Neural cell (in vitro differentiated cells): Measurements from ENCODE around the gene STAT5B. TPM values are rescaled to one million over a fixed set of nuclear protein-coding genes. Genes with fewer than 3 reads are reported as not detected.
A peak's percentile ranks its signal among the peaks of the same experiment; 100 is the strongest.

Experiments used
- H2AFZ ChIP-seq: fragments of 200-600, 300-800 bp; sonication (generic), shearing (Covaris generic); 2 replicates; pipeline ENCODE4 v1.6.0; 2014; ENCODE audit warnings: low read depth, mild to moderate bottlenecking, antibody characterized with exemption, low read length, moderate library complexity
- H3F3A ChIP-seq: fragments of 200-600 bp; shearing (Covaris generic); 2 replicates; pipeline ENCODE4 v1.6.1; 2016; ENCODE audit warnings: mild to moderate bottlenecking, moderate library complexity, mixed read lengths, antibody characterized with exemption, low read length; ENCODE audit not compliant: insufficient read depth, poor library complexity, severe bottlenecking
- H3K27ac ChIP-seq: fragments of 200-600, 300-800 bp; sonication (generic), shearing (Covaris generic); 2 replicates; pipeline ENCODE4 v1.5.1; 2014; ENCODE audit warnings: mild to moderate bottlenecking, low read length, moderate library complexity
- H3K27me3 ChIP-seq: fragments of 300-800, 200-600 bp; sonication (generic), shearing (Covaris generic); 2 replicates; pipeline ENCODE4 v1.6.0; 2014; ENCODE audit warnings: mild to moderate bottlenecking, low read depth, low read length, moderate library complexity; ENCODE audit not compliant: insufficient read depth
- H3K36me3 ChIP-seq: fragments of 300-800, 200-600 bp; sonication (generic), shearing (Covaris generic); 2 replicates; pipeline ENCODE4 v1.5.1; 2014; ENCODE audit warnings: mild to moderate bottlenecking, antibody characterized with exemption, low read length, moderate library complexity; ENCODE audit not compliant: insufficient read depth
- H3K4me2 ChIP-seq: fragments of 300-800, 200-600 bp; sonication (generic), shearing (Covaris generic); 2 replicates; pipeline ENCODE4 v1.6.0; 2014; ENCODE audit warnings: mild to moderate bottlenecking, low read length
- H3K4me3 ChIP-seq: fragments of 300-800, 200-600 bp; sonication (generic), shearing (Covaris generic); 2 replicates; pipeline ENCODE4 v1.5.1; 2014; ENCODE audit warnings: mild to moderate bottlenecking, low read length, moderate library complexity
- H3K79me2 ChIP-seq: fragments of 200-600 bp; shearing (Covaris generic); replicated peaks from 2 replicates; pipeline ENCODE4 v1.6.0; 2014; ENCODE audit warnings: mild to moderate bottlenecking, low read length, moderate library complexity; ENCODE audit not compliant: insufficient read depth
- H3K9ac ChIP-seq: fragments of 300-800, 200-600 bp; sonication (generic), shearing (Covaris generic); 2 replicates; pipeline ENCODE4 v1.6.1; 2016; ENCODE audit warnings: mild to moderate bottlenecking, low read length, mixed read lengths
- H3K9me2 ChIP-seq: fragments of 200-600 bp; shearing (Covaris generic); 2 replicates; pipeline ENCODE4 v1.6.1; 2016; ENCODE audit warnings: mild to moderate bottlenecking, low read length, mixed read lengths; ENCODE audit not compliant: insufficient read depth
- H3K9me3 ChIP-seq: fragments of 200-600, 300-800 bp; sonication (generic), shearing (Covaris generic); 2 replicates; pipeline ENCODE4 v1.6.1; 2016; ENCODE audit warnings: mild to moderate bottlenecking, mixed run types, low read length, moderate library complexity, mixed read lengths
- H4K20me1 ChIP-seq: fragments of 200-600 bp; shearing (Covaris generic); 2 replicates; pipeline ENCODE4 v1.6.1; 2016; ENCODE audit warnings: mild to moderate bottlenecking, mixed run types; ENCODE audit not compliant: insufficient read depth
- EP300 ChIP-seq: fragments of 450-650 bp; conservative IDR thresholded peaks from 2 replicates; pipeline ENCODE4 v1.6.1; 2014; ENCODE audit warnings: antibody characterized with exemption, mild to moderate bottlenecking, moderate library complexity; ENCODE audit not compliant: poor library complexity, severe bottlenecking
- EZH2 ChIP-seq: fragments of 200-600, 300-800 bp; shearing (Covaris generic), sonication (generic); IDR thresholded peaks from 2 replicates; pipeline ENCODE4 v1.6.1; 2014; ENCODE audit warnings: antibody characterized with exemption, low read length, borderline replicate concordance, mild to moderate bottlenecking; ENCODE audit not compliant: insufficient read depth, poor library complexity, severe bottlenecking
- MXI1 ChIP-seq: fragments of 450-650 bp; conservative IDR thresholded peaks from 2 replicates; pipeline ENCODE4 v1.6.1; 2014; ENCODE audit warnings: antibody characterized with exemption, mild to moderate bottlenecking; ENCODE audit not compliant: poor library complexity, severe bottlenecking
- POLR2AphosphoS5 ChIP-seq: IDR thresholded peaks from 2 replicates; pipeline ENCODE4 v1.6.1; 2012
- RAD21 ChIP-seq: fragments of 450-650 bp; conservative IDR thresholded peaks from 2 replicates; pipeline ENCODE4 v1.6.1; 2014; ENCODE audit warnings: antibody characterized with exemption, mild to moderate bottlenecking, moderate library complexity
- SMC3 ChIP-seq: fragments of 450-650 bp; conservative IDR thresholded peaks from 2 replicates; pipeline ENCODE4 v1.6.1; 2014; ENCODE audit warnings: antibody characterized with exemption, mild to moderate bottlenecking, moderate library complexity; ENCODE audit not compliant: poor library complexity
- TAF1 ChIP-seq: IDR thresholded peaks from 2 replicates; pipeline ENCODE4 v1.6.1; 2012; ENCODE audit warnings: low read depth
- polyA plus RNA-seq: library from polyadenylated mRNA; depleted of rRNA; stranded (reverse); fragments of >200 nt; gene quantifications from 2 replicates; pipeline ENCODE4 v1.2.3, GENCODE V29; 2014
- TF ChIP-seq, protein P1 (sequence below): IDR thresholded peaks from 2 replicates; pipeline ENCODE4 v1.6.1; 2012; ENCODE audit warnings: borderline replicate concordance
- TF ChIP-seq, protein P2 (sequence below): fragments of 450-650 bp; IDR thresholded peaks from 2 replicates; pipeline ENCODE4 v1.5.1; 2014; ENCODE audit warnings: antibody characterized with exemption, mild to moderate bottlenecking, moderate library complexity; ENCODE audit not compliant: poor library complexity, severe bottlenecking

Gene STAT5B
- polyA plus RNA-seq, 1 donor from 2014 or later: 47.4 TPM

DNA sequence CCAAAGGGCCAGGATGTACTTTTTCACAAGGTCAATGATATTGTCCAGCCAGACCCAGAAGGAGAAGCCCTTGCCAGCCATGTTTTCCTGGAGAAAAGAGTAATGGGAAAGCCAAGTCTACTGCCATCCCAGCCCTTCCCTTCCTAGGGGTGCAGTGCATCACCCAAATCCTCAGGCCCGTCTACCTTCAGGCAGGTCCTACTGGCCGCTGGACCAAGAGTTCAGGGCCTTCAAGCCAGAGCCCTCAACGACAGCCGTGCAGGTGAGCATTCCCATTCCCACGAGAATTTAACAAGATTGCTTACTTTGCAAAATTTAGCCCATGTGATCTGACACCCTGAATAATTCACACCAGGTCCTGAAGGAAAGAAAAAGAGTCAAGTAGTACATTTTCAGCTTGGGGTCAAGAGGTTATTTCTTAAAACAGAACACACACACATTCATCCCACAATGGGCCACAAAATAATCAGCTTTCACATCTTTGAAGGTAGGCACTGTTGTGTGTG, 47.1 kb upstream of the STAT5B start:
- H3K9me3 ChIP-seq: no peaks in the 10 kb centered on the region
- no peak overlapping the region for H3K9ac ChIP-seq
- no peaks in the 10 kb centered on the region for H3F3A ChIP-seq
- H3K36me3 ChIP-seq: no peaks in the 10 kb centered on the region
- no peaks in the 10 kb centered on the region for H3K9me2 ChIP-seq
- no peaks in the 10 kb centered on the region for H4K20me1 ChIP-seq
- no peaks in the 10 kb centered on the region for H3K27me3 ChIP-seq
- H3K4me2 ChIP-seq: no peak overlapping the region
- H3K27ac ChIP-seq: no peak overlapping the region
- H3K4me3 ChIP-seq: no peak overlapping the region
- TF ChIP-seq, protein P1, sequence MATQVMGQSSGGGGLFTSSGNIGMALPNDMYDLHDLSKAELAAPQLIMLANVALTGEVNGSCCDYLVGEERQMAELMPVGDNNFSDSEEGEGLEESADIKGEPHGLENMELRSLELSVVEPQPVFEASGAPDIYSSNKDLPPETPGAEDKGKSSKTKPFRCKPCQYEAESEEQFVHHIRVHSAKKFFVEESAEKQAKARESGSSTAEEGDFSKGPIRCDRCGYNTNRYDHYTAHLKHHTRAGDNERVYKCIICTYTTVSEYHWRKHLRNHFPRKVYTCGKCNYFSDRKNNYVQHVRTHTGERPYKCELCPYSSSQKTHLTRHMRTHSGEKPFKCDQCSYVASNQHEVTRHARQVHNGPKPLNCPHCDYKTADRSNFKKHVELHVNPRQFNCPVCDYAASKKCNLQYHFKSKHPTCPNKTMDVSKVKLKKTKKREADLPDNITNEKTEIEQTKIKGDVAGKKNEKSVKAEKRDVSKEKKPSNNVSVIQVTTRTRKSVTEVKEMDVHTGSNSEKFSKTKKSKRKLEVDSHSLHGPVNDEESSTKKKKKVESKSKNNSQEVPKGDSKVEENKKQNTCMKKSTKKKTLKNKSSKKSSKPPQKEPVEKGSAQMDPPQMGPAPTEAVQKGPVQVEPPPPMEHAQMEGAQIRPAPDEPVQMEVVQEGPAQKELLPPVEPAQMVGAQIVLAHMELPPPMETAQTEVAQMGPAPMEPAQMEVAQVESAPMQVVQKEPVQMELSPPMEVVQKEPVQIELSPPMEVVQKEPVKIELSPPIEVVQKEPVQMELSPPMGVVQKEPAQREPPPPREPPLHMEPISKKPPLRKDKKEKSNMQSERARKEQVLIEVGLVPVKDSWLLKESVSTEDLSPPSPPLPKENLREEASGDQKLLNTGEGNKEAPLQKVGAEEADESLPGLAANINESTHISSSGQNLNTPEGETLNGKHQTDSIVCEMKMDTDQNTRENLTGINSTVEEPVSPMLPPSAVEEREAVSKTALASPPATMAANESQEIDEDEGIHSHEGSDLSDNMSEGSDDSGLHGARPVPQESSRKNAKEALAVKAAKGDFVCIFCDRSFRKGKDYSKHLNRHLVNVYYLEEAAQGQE: no peak
- no peak for TF ChIP-seq EP300
- no peak for TF ChIP-seq EZH2
- TF ChIP-seq MXI1: no peak
- TF ChIP-seq, protein P2, sequence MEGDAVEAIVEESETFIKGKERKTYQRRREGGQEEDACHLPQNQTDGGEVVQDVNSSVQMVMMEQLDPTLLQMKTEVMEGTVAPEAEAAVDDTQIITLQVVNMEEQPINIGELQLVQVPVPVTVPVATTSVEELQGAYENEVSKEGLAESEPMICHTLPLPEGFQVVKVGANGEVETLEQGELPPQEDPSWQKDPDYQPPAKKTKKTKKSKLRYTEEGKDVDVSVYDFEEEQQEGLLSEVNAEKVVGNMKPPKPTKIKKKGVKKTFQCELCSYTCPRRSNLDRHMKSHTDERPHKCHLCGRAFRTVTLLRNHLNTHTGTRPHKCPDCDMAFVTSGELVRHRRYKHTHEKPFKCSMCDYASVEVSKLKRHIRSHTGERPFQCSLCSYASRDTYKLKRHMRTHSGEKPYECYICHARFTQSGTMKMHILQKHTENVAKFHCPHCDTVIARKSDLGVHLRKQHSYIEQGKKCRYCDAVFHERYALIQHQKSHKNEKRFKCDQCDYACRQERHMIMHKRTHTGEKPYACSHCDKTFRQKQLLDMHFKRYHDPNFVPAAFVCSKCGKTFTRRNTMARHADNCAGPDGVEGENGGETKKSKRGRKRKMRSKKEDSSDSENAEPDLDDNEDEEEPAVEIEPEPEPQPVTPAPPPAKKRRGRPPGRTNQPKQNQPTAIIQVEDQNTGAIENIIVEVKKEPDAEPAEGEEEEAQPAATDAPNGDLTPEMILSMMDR: no peak
- TF ChIP-seq POLR2AphosphoS5: no peak
- no peak for TF ChIP-seq SMC3
- no peak for TF ChIP-seq TAF1
- TF ChIP-seq RAD21: no peak
- no peaks in the 10 kb centered on the region for H3K79me2 ChIP-seq
- no peak overlapping the region for H2AFZ ChIP-seq

DNA sequence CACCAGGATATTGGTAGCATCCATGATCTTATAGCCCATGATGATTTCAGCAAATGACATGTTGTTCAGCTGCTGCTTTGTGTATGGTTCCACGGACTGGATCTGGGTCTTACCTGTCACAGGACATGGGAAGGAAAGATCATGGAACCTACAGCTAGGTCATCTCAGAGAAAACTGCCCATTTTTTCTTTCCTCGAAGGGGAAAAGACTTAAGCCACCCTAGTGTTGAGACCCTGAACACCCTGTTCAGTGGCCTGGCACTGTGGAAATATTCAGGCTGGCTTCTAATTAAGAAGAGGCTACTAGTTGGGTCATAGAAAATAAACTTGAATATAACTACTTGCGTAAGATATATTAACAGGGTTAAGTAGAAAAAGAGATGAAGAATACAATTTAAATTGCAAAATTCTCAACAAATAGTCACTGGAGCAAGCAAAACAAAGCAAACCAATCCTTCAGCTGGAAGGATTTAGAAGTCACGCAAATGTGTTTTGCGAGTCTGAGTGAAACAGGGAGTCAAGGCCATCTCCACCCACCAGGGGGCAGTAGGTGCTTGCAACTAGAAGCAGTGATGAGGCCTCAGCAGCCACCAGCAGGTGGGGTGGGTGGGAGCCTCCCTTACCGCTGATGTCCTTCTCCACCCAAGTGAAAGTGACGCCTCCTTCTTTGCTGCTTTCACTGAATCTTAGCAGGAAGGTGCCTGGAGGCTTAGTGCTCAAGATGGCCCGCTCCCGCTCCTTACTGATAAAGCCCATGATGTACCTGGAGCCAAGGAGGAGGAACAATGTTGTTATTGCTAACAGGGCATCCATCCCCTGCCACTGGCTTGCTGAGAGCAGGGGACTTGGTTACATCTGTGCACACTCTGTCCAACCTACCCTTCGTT, 46.4 kb upstream of the STAT5B start:
- no peak overlapping the region for H3K9ac ChIP-seq

More for the DNA sequence above, 46.4 kb upstream of the STAT5B start:
- H3K36me3 ChIP-seq: no peaks in the 10 kb centered on the region
- H3K27ac ChIP-seq: no peak overlapping the region
- H4K20me1 ChIP-seq: no peaks in the 10 kb centered on the region
- H3K79me2 ChIP-seq: no peaks in the 10 kb centered on the region
- no peaks in the 10 kb centered on the region for H3F3A ChIP-seq
- no peak overlapping the region for H2AFZ ChIP-seq
- TF ChIP-seq SMC3: peak; percentile 98
- TF ChIP-seq RAD21: peak; percentile 98
- TF ChIP-seq MXI1: no peak
- TF ChIP-seq POLR2AphosphoS5: no peak
- TF ChIP-seq, protein P2: peak; percentile 99
- H3K9me2 ChIP-seq: no peaks in the 10 kb centered on the region
- H3K4me2 ChIP-seq: no peak overlapping the region
- H3K4me3 ChIP-seq: no peak overlapping the region
- H3K27me3 ChIP-seq: no peaks in the 10 kb centered on the region
- no peaks in the 10 kb centered on the region for H3K9me3 ChIP-seq
